HCT116 (cell line): ENCODE data around the gene SHH.

Experiments used
- CTCF ChIP-seq, 3 experiments: fragments of 200-600 bp in 1 of 3; sonication (generic) in 1 of 3; IDR thresholded peaks in 2 of 3; conservative IDR thresholded peaks in 1 of 3; 2 replicates each; pipeline ENCODE4 v1.5.1; 2012 to 2017; ENCODE audit warnings: low read depth in 2 of 3, low read length in 2 of 3, antibody characterized with exemption in 1 of 3, borderline replicate concordance in 1 of 3, control low read depth in 1 of 3, mild to moderate bottlenecking in 1 of 3, mixed read lengths in 1 of 3, mixed run types in 1 of 3, moderate library complexity in 1 of 3; ENCODE audit not compliant: insufficient read depth in 1 of 3
- JUND ChIP-seq: IDR thresholded peaks from 2 replicates; pipeline ENCODE4 v1.6.1; 2012
- MAX ChIP-seq: IDR thresholded peaks from 2 replicates; pipeline ENCODE4 v1.6.1; 2012
- POLR2A ChIP-seq: IDR thresholded peaks from 2 replicates; pipeline ENCODE4 v1.7.0; 2011; ENCODE audit warnings: borderline replicate concordance; ENCODE audit not compliant: insufficient read depth, insufficient read length; ENCODE audit errors: extremely low read depth
- POLR2AphosphoS5 ChIP-seq: IDR thresholded peaks from 2 replicates; pipeline ENCODE4 v1.6.1; 2011; ENCODE audit warnings: mild to moderate bottlenecking, low read depth, low read length, moderate library complexity
- RAD21 ChIP-seq: IDR thresholded peaks from 2 replicates; pipeline ENCODE4 v1.6.1; 2012; ENCODE audit warnings: low read depth, mild to moderate bottlenecking
- REST ChIP-seq: IDR thresholded peaks from 2 replicates; pipeline ENCODE4 v1.6.1; 2012; ENCODE audit warnings: low read depth
- SIN3A ChIP-seq: IDR thresholded peaks from 2 replicates; pipeline ENCODE4 v1.6.1; 2012; ENCODE audit warnings: low read depth
- SP1 ChIP-seq: IDR thresholded peaks from 2 replicates; pipeline ENCODE4 v1.6.1; 2012; ENCODE audit warnings: low read depth
- TCF7L2 ChIP-seq: IDR thresholded peaks from 2 replicates; pipeline ENCODE4 v1.7.0; 2011; ENCODE audit warnings: borderline replicate concordance, inconsistent platforms; ENCODE audit not compliant: insufficient read depth, insufficient read length; ENCODE audit errors: extremely low read depth
- ZFX ChIP-seq: fragments of 450-650 bp; IDR thresholded peaks from 2 replicates; pipeline ENCODE4 v1.6.1; 2017
- ZNF274 ChIP-seq: fragments of 200-500 bp; sonication (Bioruptor generic); IDR thresholded peaks from 2 replicates; pipeline ENCODE4 v1.6.1; 2014; ENCODE audit warnings: mild to moderate bottlenecking, low read depth, low read length, inconsistent platforms

- no peak for TF ChIP-seq CTCF (IDR thresholded peaks at IDR 0.05 in 2 of 3, conservative IDR thresholded peaks at IDR 0.05 in 1 of 3; ENCODE audit: borderline replicate concordance in 1 of 3, insufficient read depth in 1 of 3, low read depth in 2 of 3, low read length in 2 of 3)
- no peak for TF ChIP-seq TCF7L2
- no peak for TF ChIP-seq POLR2A
- TF ChIP-seq SP1, result no peak
- no peak for TF ChIP-seq POLR2AphosphoS5
- no peak for TF ChIP-seq REST
- TF ChIP-seq MAX, result no peak
- TF ChIP-seq SIN3A, result no peak
- TF ChIP-seq JUND, result no peak
- TF ChIP-seq RAD21, result no peak
- TF ChIP-seq ZNF274, result no peak
- no peak for TF ChIP-seq ZFX
Measured at GRCh38 chr7:155819186-155819585, 6.9 kb upstream of the SHH start.
